ENCODE results near the gene ZNF454. TPM values are rescaled to one million over a fixed set of nuclear protein-coding genes. Genes with fewer than 3 reads are reported as not detected.

The ZNF454 gene
- total RNA-seq, 1 donor from 2014 or later, result 3.1 TPM

DNA sequence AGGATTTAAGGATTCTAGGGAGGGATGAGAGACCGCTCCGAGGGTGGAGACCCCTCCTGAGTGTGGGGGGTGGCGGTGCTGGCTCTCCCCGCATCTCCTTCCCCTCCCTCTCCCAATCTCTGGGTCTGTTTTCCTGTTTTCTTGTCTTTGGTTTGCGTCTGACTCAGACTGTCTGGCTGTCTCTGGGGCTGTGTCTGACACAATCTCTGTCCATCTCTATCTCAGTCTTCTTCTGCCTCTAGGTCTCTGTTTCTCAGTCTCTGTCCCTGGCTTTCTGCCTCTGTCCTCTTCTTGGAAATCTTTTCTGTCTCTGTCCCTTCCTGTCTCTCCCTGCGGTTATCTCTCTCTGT is 54.3 kb downstream of the ZNF454 start:
- Histone ChIP-seq H3K27me3 (peaks cover 5% of the 10 kb centered on the region), H3K36me3 (no peaks in the 10 kb centered on the region), H3K27ac (no peak overlapping the region), H3K4me1 (no peaks in the 10 kb centered on the region), H3K9me3 (no peaks in the 10 kb centered on the region), H3K4me3 (no peak overlapping the region)
- DNase-seq, result no peak
- TF ChIP-seq, protein P1, sequence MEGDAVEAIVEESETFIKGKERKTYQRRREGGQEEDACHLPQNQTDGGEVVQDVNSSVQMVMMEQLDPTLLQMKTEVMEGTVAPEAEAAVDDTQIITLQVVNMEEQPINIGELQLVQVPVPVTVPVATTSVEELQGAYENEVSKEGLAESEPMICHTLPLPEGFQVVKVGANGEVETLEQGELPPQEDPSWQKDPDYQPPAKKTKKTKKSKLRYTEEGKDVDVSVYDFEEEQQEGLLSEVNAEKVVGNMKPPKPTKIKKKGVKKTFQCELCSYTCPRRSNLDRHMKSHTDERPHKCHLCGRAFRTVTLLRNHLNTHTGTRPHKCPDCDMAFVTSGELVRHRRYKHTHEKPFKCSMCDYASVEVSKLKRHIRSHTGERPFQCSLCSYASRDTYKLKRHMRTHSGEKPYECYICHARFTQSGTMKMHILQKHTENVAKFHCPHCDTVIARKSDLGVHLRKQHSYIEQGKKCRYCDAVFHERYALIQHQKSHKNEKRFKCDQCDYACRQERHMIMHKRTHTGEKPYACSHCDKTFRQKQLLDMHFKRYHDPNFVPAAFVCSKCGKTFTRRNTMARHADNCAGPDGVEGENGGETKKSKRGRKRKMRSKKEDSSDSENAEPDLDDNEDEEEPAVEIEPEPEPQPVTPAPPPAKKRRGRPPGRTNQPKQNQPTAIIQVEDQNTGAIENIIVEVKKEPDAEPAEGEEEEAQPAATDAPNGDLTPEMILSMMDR (IDR thresholded peaks at IDR 0.05), result no peak
- intact Hi-C loops (cut with DNase I), result no loop called here
- no peak for ATAC-seq

DNA sequence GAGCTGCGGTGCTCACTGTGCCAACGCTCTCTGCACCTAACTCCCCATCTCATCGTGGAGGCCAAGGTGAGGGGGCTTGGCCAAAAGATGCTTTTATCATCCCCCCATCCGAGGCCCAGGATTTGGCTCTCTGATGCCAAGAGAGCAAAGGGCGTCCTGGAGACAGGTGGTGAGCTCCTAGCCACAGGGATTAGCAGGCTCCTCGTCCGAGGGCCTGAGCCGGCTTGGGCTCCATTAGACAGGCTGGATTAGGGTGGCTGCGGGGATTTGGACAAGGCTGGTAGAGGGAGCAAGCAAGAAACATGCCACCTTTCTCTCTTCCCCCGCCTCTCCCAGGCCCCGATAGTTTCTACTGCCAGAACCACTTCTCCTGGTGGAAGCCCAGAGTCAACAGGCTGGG is 55.2 kb downstream of the ZNF454 start:
- no peaks in the 10 kb centered on the region for H3K9me3 ChIP-seq
- no peak overlapping the region for H3K4me3 ChIP-seq
- H3K36me3 ChIP-seq, result no peaks in the 10 kb centered on the region
- H3K27ac ChIP-seq, result no peak overlapping the region
- H3K27me3 ChIP-seq, result peaks cover 5% of the 10 kb centered on the region
- ATAC-seq (no peak), DNase-seq (no peak)
- intact Hi-C loops (cut with DNase I), result no loop called here
- H3K4me1 ChIP-seq, result no peaks in the 10 kb centered on the region
- TF ChIP-seq, protein P1 (IDR thresholded peaks at IDR 0.05), result no peak

DNA sequence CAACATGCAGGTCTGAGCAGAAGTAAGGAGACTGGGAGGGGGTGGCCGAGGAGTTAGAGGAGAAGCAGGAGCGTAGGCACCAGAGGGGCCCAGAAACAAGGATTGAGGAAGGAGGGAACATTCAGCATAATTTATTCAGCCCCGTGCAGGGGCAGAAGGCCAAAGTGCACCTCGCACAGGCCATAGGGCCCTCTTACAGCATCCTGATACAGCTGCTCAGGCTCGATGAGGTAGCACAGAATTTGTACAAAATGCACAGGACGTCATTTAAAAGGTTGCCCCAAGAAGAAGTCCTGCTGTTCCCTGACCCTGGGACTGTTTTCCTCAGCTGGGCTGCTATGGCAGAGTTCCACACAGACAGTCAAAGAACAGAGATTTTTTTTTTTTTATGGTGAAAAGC is 56.2 kb downstream of the ZNF454 start:
- no peak overlapping the region for H3K27ac ChIP-seq
- TF ChIP-seq, protein P1 (IDR thresholded peaks at IDR 0.05), result no peak
- no peaks in the 10 kb centered on the region for H3K36me3 ChIP-seq
- H3K27me3 ChIP-seq, result peaks cover 5% of the 10 kb centered on the region
- H3K9me3 ChIP-seq, result no peaks in the 10 kb centered on the region
- no peak for DNase-seq
- no peak overlapping the region for H3K4me3 ChIP-seq
- no peak for ATAC-seq
- no peaks in the 10 kb centered on the region for H3K4me1 ChIP-seq
- intact Hi-C loops (cut with DNase I), result no loop called here

DNA sequence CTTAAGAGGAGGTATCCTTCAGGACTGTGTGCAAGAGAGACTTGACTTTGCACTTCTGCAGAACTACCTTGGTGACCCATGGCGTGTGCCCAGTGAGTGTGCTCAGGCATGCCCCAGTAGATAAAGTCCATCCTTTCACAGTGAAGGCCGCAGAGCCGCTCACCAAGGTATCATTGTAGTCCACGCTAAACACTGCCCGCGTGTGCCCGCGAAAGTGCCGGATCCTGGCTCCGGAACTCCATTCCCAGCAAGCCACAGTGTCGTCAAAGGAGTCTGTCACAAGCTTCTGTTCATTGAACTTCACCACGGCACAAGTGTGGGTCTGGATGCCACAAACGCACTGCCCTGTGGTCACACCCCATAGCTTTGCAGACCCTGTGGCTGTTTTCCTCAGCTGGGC is 57.4 kb downstream of the ZNF454 start:
- peaks cover 5% of the 10 kb centered on the region for H3K27me3 ChIP-seq
- no peaks in the 10 kb centered on the region for H3K36me3 ChIP-seq
- H3K4me1 ChIP-seq, result no peaks in the 10 kb centered on the region
- H3K27ac ChIP-seq, result no peak overlapping the region
- intact Hi-C loops (cut with DNase I), result no loop called here
- ATAC-seq (no peak), DNase-seq (no peak)
- TF ChIP-seq, protein P1 (IDR thresholded peaks at IDR 0.05), result no peak
- no peaks in the 10 kb centered on the region for H3K9me3 ChIP-seq
- H3K4me3 ChIP-seq, result no peak overlapping the region

DNA sequence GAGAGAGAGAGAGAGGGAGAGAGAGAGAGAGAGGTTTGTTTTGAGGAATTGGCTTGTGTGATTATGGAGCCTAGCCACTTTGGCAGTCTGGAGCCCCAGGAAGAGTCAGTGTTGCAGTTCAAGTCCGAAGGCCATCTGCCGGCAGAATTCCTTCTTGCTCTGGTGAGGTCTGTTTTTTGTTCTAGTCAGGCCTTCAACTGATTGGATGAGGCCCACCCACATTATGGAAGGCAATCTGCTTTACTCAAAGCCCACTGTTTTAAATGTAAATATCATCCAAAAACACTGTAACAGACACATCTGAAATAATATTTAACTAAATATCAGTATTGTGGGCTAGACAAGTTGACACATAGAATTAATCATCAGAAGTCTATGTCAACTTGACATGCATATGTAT is 65.6 kb downstream of the ZNF454 start:
- H3K4me3 ChIP-seq, result no peak overlapping the region
- H3K36me3 ChIP-seq, result no peaks in the 10 kb centered on the region
- no peaks in the 10 kb centered on the region for H3K4me1 ChIP-seq
- TF ChIP-seq, protein P1 (IDR thresholded peaks at IDR 0.05), result no peak
- no peak for ATAC-seq
- intact Hi-C loops (cut with DNase I), result no loop called here
- H3K27me3 ChIP-seq, result no peaks in the 10 kb centered on the region
- no peak overlapping the region for H3K27ac ChIP-seq
- H3K9me3 ChIP-seq, result no peaks in the 10 kb centered on the region
- no peak for DNase-seq

DNA sequence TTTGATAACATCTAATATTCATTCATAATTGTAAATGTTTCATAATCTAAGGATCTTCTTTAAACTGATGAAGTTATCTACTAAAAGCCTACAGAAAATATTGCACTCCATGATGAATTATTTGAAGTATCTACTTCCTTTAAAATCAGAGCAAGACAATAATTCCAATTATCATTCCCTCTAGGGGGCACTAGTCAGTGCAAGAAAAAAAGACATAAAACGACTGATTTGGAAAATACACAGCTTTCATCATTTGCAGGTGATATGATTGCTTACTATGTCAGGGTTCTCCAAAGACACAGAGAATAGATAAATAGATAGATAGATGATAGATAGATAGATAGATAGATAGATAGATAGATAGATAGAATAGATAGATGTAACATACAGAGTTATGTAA is 67.7 kb downstream of the ZNF454 start:
- no peak overlapping the region for H3K4me3 ChIP-seq
- H3K27me3 ChIP-seq, result no peaks in the 10 kb centered on the region
- H3K9me3 ChIP-seq, result no peaks in the 10 kb centered on the region
- ATAC-seq (no peak), DNase-seq (no peak)
- H3K27ac ChIP-seq, result no peak overlapping the region
- intact Hi-C loops (cut with DNase I), result no loop called here
- no peaks in the 10 kb centered on the region for H3K36me3 ChIP-seq
- TF ChIP-seq, protein P1 (IDR thresholded peaks at IDR 0.05), result no peak
- H3K4me1 ChIP-seq, result no peaks in the 10 kb centered on the region

Measured in upper lobe of right lung (tissue), 1 donor.